Measurements from ENCODE around the gene ZMYND15. TPM values are rescaled to one million over a fixed set of nuclear protein-coding genes. Genes with fewer than 3 reads are reported as not detected.

ZMYND15 gene
- total and polyA plus RNA-seq, 8 donors, result 0.39 to 3.2 (median 1.2) TPM

- no peaks in the 10 kb centered on the region for H3K27me3 ChIP-seq
- H3K36me3 ChIP-seq, result no peaks in the 10 kb centered on the region
- H3K4me1 ChIP-seq, result no peaks in the 10 kb centered on the region
- H3K4me3 ChIP-seq, result no peak overlapping the region
- WGBS, 2 donors, result 89 to 90% methylated on average over 2 of the region's 2 CpGs
- TF ChIP-seq CTCF (IDR thresholded peaks at IDR 0.05), result no peak
- H3K27ac ChIP-seq, result no peak overlapping the region
- FAIRE-seq (no peak), DNase-seq (no peak), ATAC-seq (no peak)
- H3K9me3 ChIP-seq, result no peaks in the 10 kb centered on the region
- intact Hi-C loops (cut with DNase I), result no loop called here
Observed at GRCh38 chr17:4769628-4770027, 30.0 kb downstream of the ZMYND15 start.

GRCh38 chr17:4771519-4772234 is 32.0 kb downstream of the ZMYND15 start, which contains the start of gene TM4SF5:
Gene TM4SF5 (plus strand): TSS chr17:4771886. CDS start chr17:4771923, 37 bp downstream.
- no peaks in the 10 kb centered on the region for H3K4me1 ChIP-seq
- ATAC-seq (peak; percentile 56 to 91 (median 84)), FAIRE-seq (no peak), DNase-seq (peak in 5 of 6 donors; percentile 14 to 62 (median 43))
- 28 to 31% methylated on average over 13 of the region's 13 CpGs for WGBS, 2 donors
- no peaks in the 10 kb centered on the region for H3K27me3 ChIP-seq
- intact Hi-C loops (cut with DNase I), result no loop called here
- H3K27ac ChIP-seq, result no peak within 1 kb of the TSS
- H3K9me3 ChIP-seq, result no peaks in the 10 kb centered on the region
- H3K36me3 ChIP-seq, result no peaks in the 10 kb centered on the region
- no peak within 1 kb of the TSS for H3K4me3 ChIP-seq
- no peak for TF ChIP-seq CTCF (IDR thresholded peaks at IDR 0.05)

DNA sequence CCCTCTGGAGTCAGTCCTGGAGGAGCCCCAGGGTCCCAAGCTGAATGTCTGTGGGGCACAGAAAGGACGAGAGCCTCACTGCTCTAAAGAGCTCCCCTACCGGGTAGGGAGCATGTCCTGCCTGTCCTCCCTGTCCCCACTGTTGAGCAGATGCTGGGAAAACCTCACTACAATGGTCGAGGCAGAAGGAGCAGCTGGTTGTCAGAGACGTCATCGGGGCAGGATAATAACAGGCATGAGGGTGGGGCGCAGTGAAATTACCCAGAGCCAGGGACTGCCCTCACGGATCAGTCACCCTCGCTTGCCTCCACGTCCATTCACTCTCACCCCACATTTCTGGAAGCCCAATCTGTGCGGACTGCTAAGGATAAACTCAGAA is 32.6 kb downstream of the ZMYND15 start:
- TF ChIP-seq CTCF (IDR thresholded peaks at IDR 0.05), result no peak
- WGBS, 2 donors, result 66 to 71% methylated on average over 10 of the region's 10 CpGs
- ATAC-seq (peak in 1 of 4 donors; percentile 17), DNase-seq (no peak), FAIRE-seq (no peak)
- no peaks in the 10 kb centered on the region for H3K4me1 ChIP-seq
- H3K27me3 ChIP-seq, result no peaks in the 10 kb centered on the region
- no peak overlapping the region for H3K4me3 ChIP-seq
- no peaks in the 10 kb centered on the region for H3K9me3 ChIP-seq
- no peaks in the 10 kb centered on the region for H3K36me3 ChIP-seq
- H3K27ac ChIP-seq, result no peak overlapping the region
- intact Hi-C loops (cut with DNase I), result no loop called here

- 54 to 60% methylated on average over 9 of the region's 9 CpGs for WGBS, 2 donors
- TF ChIP-seq CTCF (IDR thresholded peaks at IDR 0.05), result no peak
- ATAC-seq (no peak), FAIRE-seq (no peak), DNase-seq (no peak)
- Histone ChIP-seq H3K9me3 (no peaks in the 10 kb centered on the region), H3K27me3 (peaks cover 0 to 7% (median 0%) of the 10 kb centered on the region in 4 donors), H3K4me1 (no peaks in the 10 kb centered on the region), H3K27ac (no peak overlapping the region), H3K4me3 (no peak overlapping the region), H3K36me3 (no peaks in the 10 kb centered on the region)
- intact Hi-C loops (cut with DNase I), result no loop called here
Observed at GRCh38 chr17:4777969-4778760, 38.5 kb downstream of the ZMYND15 start.
